ENCODE measurements around the gene FAM3D.

FAM3D gene

DNA sequence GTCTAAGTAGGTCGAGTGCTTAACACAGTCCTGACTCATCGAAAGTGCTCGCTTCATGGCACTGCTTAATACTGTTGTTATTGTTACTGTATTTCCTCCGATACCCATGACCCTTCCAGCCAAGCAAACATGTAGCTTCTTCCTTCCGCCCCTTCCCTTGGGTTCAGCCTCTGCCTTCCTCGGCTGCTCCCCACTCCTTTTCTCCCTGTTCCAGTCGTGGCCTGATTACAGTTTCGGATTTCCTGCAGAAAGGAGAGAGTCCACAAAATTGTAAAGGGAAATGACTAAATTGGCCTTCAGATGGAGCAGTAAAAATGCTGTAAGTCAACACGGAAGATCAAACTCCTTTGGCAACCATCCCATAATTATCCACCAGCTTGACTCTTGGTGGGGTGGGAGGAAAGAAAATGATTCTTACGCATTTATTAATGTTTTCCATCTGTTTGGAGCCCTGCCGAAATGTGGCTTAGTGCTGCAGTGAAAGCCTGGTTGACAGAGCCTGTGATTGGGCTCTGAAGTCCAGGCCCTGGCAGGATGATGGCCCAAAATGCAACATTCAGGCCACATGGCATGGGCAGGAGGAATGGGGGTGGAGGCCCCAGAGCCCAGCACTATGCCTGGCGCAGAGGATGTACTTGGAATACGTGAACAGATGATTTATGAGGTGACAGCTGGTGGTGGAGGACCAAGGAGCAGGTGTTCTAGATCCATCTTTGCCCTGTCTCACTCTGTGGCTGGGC lies 37.6 kb downstream of the FAM3D start:
- no peak for ATAC-seq
- Mint-ChIP-seq H3K9me3 (no peaks in the 10 kb centered on the region), H3K27ac (no peak overlapping the region), H3K4me3 (no peak overlapping the region), H3K36me3 (peaks cover 6% of the 10 kb centered on the region), H3K4me1 (peaks cover 14% of the 10 kb centered on the region)
- no peak for DNase-seq (ENCODE audit: low spot score in 2 of 2)

DNA sequence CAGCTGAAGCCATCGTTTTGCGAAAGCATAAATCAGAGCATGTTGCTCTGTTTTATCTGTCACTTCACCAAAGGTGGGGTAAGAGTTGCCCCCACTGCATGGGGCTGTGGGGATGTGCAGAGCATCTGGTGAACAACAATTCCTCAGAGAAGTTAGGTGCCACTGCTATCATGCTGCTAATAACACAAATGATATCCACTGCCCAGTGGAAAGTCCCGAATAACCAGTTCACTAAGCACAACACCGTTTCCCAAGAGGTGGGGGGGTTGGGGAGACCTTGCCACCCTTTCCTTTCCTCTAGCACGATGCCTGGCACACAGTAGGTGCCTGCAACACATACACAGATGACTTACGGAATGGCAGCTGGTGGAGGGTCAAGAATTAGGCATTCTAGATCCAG lies 38.6 kb downstream of the FAM3D start:
- DNase-seq (ENCODE audit: low spot score in 2 of 2) (no peak), ATAC-seq (no peak)
- Mint-ChIP-seq H3K4me1 (peaks cover 14% of the 10 kb centered on the region), H3K36me3 (peaks cover 6% of the 10 kb centered on the region), H3K9me3 (no peaks in the 10 kb centered on the region), H3K4me3 (no peak overlapping the region), H3K27ac (no peak overlapping the region)

DNA sequence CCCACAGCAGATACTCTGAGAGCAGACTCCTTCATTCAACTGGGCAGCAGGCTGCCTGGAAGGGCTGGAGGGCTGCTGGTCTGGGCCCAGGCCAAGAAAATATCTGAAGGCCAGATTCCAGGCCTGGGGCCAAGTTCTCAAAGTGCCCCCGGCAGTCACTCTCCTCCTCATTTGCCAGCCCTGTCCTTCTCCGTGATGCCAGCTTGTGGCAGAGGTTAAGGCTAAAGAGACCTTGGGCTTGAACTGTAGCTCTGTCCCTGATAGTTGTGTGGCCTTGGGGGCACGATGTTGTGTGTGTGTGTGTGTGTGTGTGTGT lies 39.0 kb downstream of the FAM3D start:
- H3K9me3 Mint-ChIP-seq: no peaks in the 10 kb centered on the region
- peaks cover 14% of the 10 kb centered on the region for H3K4me1 Mint-ChIP-seq
- H3K4me3 Mint-ChIP-seq: no peak overlapping the region
- DNase-seq (ENCODE audit: low spot score in 2 of 2) (no peak), ATAC-seq (no peak)
- H3K36me3 Mint-ChIP-seq: peaks cover 6% of the 10 kb centered on the region
- H3K27ac Mint-ChIP-seq: no peak overlapping the region

DNA sequence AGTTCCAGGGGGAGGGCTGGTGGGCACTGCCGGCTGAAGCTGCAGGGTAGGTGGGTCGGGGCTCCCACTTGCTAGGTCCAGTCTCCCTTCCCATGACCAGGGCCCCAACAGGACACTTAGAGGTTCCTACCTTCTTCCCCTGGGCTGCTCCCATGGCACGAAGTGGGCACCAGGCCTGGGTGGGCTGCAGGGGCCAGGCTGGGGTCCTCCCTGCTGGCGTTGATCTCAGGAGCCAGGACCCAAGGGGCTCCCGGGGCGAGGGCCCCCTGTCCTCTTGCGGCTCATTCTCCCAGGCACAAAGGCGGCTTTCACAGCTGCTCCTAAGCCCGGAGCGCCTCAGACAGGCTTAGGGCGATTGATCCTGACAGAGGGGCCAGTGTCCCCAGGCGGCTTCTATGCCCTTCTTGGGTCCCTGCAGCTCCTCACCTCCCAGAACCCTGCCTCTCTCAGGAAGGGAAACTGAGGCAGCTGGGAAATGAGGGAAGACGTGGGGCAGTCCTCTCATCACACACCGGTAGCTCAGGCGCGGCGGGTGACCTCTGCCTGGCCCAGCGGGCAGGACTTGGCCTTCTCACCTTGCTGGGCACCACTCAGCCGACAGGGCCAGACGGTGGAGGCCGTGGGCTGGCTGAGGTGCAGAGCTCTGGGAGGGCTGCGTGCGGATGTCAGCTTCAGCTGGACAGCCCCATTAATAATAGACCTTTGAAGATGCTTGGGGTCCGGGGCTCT lies 39.6 kb downstream of the FAM3D start:
- H3K9me3 Mint-ChIP-seq: no peaks in the 10 kb centered on the region
- no peak overlapping the region for H3K27ac Mint-ChIP-seq
- peaks cover 14% of the 10 kb centered on the region for H3K4me1 Mint-ChIP-seq
- peaks cover 6% of the 10 kb centered on the region for H3K36me3 Mint-ChIP-seq
- DNase-seq (ENCODE audit: low spot score in 2 of 2): no peak
- ATAC-seq: no peak
- no peak overlapping the region for H3K4me3 Mint-ChIP-seq

GRCh38 chr3:58625196-58625824 lies 41.3 kb downstream of the FAM3D start:
- H3K4me1 Mint-ChIP-seq: peaks cover 8% of the 10 kb centered on the region
- DNase-seq (ENCODE audit: low spot score in 2 of 2) (no peak), ATAC-seq (no peak)
- H3K27ac Mint-ChIP-seq: no peak overlapping the region
- no peaks in the 10 kb centered on the region for H3K36me3 Mint-ChIP-seq
- no peaks in the 10 kb centered on the region for H3K9me3 Mint-ChIP-seq
- no peak overlapping the region for H3K4me3 Mint-ChIP-seq

DNA sequence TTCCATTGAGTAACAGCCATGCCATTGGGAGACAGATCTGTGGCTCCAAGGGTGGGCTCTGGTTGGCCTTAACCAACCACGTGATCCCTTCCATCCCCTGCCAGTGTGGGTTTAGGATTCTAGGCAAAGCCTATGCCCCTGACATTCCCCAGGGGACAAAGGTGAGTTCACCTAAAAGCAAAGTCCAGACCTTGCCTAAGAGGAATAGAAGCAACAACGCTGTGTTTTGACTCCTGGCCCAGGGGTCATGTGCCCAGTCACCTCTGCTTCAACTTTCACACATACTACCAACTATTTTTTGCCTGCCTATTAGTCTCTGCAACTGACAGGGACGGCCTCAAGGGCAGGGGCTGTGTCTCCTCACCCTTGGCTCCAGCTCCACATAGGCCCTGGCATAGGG lies 42.0 kb downstream of the FAM3D start:
- DNase-seq (ENCODE audit: low spot score in 2 of 2) (no peak), ATAC-seq (no peak)
- Mint-ChIP-seq H3K27ac (no peak overlapping the region), H3K9me3 (no peaks in the 10 kb centered on the region), H3K4me3 (no peak overlapping the region), H3K36me3 (no peaks in the 10 kb centered on the region), H3K4me1 (peaks cover 7% of the 10 kb centered on the region)

DNA sequence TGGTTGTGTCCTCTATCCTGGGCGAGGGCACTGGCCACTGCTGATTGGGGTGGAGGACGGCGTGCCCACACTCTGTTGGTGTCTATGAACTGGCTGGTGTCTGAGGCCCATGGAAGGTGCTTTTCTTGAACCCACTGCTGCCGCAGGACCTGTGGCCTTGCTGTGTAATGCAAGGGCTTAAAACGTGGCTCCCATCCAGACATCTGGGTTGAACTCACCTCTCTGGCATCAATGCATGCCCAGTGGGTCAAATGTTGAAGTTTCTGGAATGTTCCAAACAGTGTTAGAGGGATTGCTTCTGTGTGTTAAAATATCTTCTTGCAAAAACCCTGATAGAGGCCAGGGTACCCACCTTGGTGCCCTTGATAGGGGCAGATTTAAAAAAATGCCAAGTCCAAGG lies 42.6 kb downstream of the FAM3D start:
- Mint-ChIP-seq H3K27ac (no peak overlapping the region), H3K36me3 (no peaks in the 10 kb centered on the region)
- no peak for DNase-seq (ENCODE audit: low spot score in 2 of 2)

GRCh38 chr3:58623478-58623877 lies 43.1 kb downstream of the FAM3D start:
- DNase-seq (ENCODE audit: low spot score in 2 of 2) (no peak), ATAC-seq (no peak)
- Mint-ChIP-seq H3K4me3 (no peak overlapping the region), H3K36me3 (no peaks in the 10 kb centered on the region), H3K9me3 (no peaks in the 10 kb centered on the region), H3K4me1 (peaks cover 7% of the 10 kb centered on the region), H3K27ac (no peak overlapping the region)

More for the DNA sequence above, 42.6 kb downstream of the FAM3D start:
- H3K4me1 Mint-ChIP-seq: peaks cover 7% of the 10 kb centered on the region
- ATAC-seq: no peak
- no peak overlapping the region for H3K4me3 Mint-ChIP-seq
- no peaks in the 10 kb centered on the region for H3K9me3 Mint-ChIP-seq

- H3K27ac Mint-ChIP-seq: no peak overlapping the region
- no peaks in the 10 kb centered on the region for H3K9me3 Mint-ChIP-seq
- ATAC-seq (no peak), DNase-seq (ENCODE audit: low spot score in 2 of 2) (no peak)
- H3K4me3 Mint-ChIP-seq: no peak overlapping the region
- peaks cover 7% of the 10 kb centered on the region for H3K4me1 Mint-ChIP-seq
- H3K36me3 Mint-ChIP-seq: no peaks in the 10 kb centered on the region
Observed at GRCh38 chr3:58622892-58623291, 43.7 kb downstream of the FAM3D start.

DNA sequence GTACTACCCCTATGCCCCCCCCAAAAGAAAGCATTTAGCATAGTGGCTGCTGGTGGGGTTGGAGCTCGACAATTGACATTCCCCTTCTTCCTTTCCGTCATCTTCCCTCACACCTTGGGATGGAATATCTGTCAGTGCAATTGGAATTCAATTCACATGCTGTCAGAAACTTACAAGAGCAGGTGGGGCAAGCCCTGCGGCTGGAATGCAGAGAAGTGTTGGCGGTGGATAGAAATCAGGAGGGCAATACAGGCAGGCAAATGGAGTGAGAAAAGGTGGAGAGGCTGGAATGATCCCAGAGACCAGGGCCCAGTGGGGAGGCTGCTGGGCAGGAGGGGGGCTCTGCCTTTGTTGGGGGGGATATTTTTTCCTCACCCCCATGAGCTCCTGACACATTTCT lies 44.1 kb downstream of the FAM3D start:
- Mint-ChIP-seq H3K36me3 (no peaks in the 10 kb centered on the region), H3K27ac (no peak overlapping the region), H3K4me1 (peaks cover 7% of the 10 kb centered on the region), H3K9me3 (no peaks in the 10 kb centered on the region), H3K4me3 (no peak overlapping the region)
- DNase-seq (ENCODE audit: low spot score in 2 of 2): no peak
- no peak for ATAC-seq

DNA sequence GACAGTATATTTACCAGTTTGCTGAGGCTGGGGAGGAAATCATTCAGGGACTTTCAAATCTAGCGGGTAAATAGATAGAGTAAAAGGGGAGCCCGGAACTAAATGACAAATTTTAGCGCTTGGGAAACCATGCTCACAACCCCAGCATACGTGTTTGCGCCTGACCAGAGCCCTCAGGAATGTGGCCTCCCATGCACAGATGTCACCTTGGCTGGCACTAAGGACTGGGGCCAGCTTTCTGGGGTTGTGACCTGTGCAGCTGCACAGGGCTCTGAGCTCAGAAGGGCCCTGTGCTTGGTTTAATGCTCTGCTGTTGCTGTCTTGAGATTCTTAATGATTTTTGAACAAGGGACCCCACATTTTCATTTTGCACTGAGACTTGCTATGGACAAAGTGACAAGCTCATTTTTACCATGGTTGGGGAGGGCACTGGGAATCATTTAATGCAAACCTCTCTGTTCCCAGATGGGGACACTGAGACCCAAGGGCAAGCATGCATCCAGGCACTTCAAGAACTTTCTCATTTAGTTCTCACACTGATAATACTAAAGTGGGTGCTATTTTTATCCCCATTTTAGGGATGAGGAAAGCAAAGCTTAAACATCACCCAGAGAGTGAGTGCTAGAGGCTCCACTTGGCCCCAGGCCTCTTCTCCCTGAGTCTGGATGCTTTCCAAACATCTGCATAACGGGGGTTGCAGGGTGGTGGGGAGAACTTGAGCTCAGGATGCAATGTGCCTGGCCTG lies 45.3 kb downstream of the FAM3D start:
- ATAC-seq: no peak
- Mint-ChIP-seq H3K4me3 (no peak overlapping the region), H3K9me3 (no peaks in the 10 kb centered on the region), H3K36me3 (no peaks in the 10 kb centered on the region), H3K4me1 (peaks cover 7% of the 10 kb centered on the region), H3K27ac (no peak overlapping the region)
- DNase-seq (ENCODE audit: low spot score in 2 of 2): no peak

DNA sequence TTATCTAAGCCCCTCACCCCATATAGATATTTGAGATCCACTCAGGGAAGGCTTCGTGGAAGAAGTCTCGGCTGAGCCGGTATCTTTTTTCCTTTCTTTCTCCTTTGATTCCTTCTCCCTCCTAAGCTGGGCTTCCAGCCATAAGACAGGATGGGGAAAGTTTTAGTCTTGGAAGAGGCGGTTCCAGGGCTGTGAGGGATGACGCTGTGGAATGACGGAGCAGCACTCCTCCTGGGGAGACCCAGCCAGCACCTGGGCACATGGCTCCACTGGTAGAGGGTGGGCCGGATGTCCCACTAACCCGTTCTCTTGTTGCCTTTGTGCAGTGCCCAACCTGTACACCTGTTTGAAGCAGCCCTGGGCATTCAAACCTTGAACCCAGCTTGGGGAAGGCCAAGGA lies 46.2 kb downstream of the FAM3D start:
- Mint-ChIP-seq H3K4me1 (peaks cover 3% of the 10 kb centered on the region), H3K36me3 (no peaks in the 10 kb centered on the region), H3K27ac (no peak overlapping the region), H3K4me3 (no peak overlapping the region), H3K9me3 (no peaks in the 10 kb centered on the region)
- ATAC-seq: no peak
- DNase-seq (ENCODE audit: low spot score in 2 of 2): no peak

- Mint-ChIP-seq H3K27ac (no peak overlapping the region), H3K4me1 (no peaks in the 10 kb centered on the region), H3K9me3 (no peaks in the 10 kb centered on the region), H3K4me3 (no peak overlapping the region), H3K36me3 (no peaks in the 10 kb centered on the region)
- no peak for ATAC-seq
- DNase-seq (ENCODE audit: low spot score in 2 of 2): no peak
Observed at GRCh38 chr3:58617338-58617761, 49.2 kb downstream of the FAM3D start.

GRCh38 chr3:58613236-58614132 lies 53.1 kb downstream of the FAM3D start:
- Mint-ChIP-seq H3K4me3 (no peak overlapping the region), H3K9me3 (no peaks in the 10 kb centered on the region), H3K4me1 (no peaks in the 10 kb centered on the region), H3K36me3 (no peaks in the 10 kb centered on the region), H3K27ac (no peak overlapping the region)
- no peak for DNase-seq (ENCODE audit: low spot score in 2 of 2)
- no peak for ATAC-seq

DNA sequence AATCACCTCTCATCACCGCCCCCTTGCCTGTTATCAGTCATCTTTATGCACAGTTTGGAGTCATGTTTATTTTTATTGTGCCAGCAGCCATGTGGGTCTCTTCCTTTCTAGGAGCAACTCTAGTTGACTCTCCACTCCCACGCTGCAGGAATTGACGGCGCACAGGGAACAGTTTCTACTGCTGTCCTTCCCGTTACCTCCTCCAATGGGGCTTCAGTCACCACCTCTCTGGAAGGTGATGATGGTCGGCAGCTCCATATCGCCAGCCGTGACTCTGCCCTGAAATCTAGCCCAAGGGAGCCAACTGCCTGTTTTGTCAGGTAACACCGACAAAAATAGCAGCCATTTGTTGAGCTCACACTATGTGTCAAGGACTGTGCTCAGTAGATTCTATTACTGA lies 53.7 kb downstream of the FAM3D start:
- Mint-ChIP-seq H3K36me3 (no peaks in the 10 kb centered on the region), H3K4me1 (peaks cover 4% of the 10 kb centered on the region), H3K27ac (no peak overlapping the region), H3K9me3 (no peaks in the 10 kb centered on the region), H3K4me3 (no peak overlapping the region)
- ATAC-seq (no peak), DNase-seq (ENCODE audit: low spot score in 2 of 2) (no peak)

All from stimulated activated effector memory CD8-positive, alpha-beta T cell treated with anti-CD3 and anti-CD28 coated beads, Interleukin-12 subunit alpha, Interleukin-12 subunit beta, amount 100 ng/mL, for 72 hours (primary cell).